Occipital lobe (tissue), 2 donors: ENCODE data around the gene DHFR2. TPM values are rescaled to one million over a fixed set of nuclear protein-coding genes. Genes with fewer than 3 reads are reported as not detected.
"Not testable (repeated sequence)": the region's sequence is repeated elsewhere in the genome, so short reads cannot be mapped to it uniquely, and the experiment has no call there.

Experiments
- DNase-seq: peaks from one replicate; lab custom pipeline; 2025; lab: John Stamatoyannopoulos, UW
- total RNA-seq: library from RNA; depleted of rRNA; stranded (reverse); fragments of >200 nt; gene quantifications from one replicate; pipeline ENCODE4 v1.2.3, GENCODE V29; 2014

DHFR2 gene
- total RNA-seq, 1 donor from 2014 or later, result 14.0 TPM

- no peak for DNase-seq
These were observed 3.2 kb upstream of the DHFR2 start for GRCh38 chr3:94065819-94066480.

- DNase-seq, result no peak
These were observed 2.4 kb upstream of the DHFR2 start for GRCh38 chr3:94065122-94065521.

DNA sequence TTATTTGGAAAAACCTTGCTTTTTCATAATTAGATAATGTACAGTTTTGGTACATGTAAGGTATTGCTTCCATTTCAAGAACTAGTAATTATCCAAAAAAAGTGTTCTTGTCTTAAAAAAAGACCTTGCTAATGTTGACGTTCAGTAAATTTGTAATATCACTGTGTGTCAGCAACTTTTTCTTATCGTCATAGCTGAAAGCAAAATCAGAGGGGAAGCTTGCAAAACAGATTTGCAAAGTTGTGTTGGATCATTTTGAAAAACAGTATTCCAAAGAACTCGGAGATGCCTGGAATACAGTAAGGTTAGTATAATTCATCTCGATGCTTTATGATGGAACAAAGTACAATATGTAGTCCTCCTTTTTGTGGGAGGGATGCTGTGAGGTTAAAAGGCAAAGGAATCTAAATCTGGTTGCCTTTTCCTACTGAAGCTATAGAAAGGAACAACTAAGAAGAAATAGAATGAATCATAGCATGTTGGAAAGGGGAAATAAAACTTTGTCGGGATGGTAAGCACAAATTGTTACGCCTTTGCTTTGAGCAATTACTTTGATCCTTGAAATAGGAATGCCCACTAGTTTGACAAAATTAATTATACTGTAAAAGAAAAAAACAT is 1.6 kb upstream of the DHFR2 start:
- no peak for DNase-seq

DNA sequence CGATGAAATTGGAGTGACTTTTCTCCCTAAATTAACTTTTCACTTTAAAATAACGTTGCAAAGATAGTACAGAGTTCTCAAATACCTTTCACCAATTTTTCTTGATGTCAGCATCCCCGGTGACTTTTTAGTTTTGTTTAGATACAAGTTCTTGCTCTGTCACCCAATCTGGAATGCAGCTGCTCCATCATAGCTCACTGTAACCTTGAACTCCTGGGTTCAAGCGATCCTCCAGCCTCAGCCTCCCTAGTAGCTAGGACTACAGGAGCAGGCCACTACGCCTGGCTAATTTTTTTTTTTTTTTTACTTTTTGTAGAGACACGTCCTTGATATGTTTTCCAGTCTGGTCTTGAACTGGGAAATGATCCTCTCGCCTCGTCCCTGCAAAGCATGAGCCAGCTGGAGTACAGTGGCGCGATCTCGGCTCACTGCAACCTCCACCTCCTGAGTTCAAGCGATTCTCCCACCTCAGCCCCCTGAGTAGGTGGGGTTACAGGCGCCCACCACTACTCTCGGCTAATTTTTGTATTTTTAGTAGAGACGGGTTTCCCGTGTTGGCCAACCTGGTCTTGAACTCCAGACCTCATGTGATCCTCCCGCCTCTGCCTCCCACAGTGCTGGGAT is 892 bp upstream of the DHFR2 start:
- no peak for DNase-seq

DNA sequence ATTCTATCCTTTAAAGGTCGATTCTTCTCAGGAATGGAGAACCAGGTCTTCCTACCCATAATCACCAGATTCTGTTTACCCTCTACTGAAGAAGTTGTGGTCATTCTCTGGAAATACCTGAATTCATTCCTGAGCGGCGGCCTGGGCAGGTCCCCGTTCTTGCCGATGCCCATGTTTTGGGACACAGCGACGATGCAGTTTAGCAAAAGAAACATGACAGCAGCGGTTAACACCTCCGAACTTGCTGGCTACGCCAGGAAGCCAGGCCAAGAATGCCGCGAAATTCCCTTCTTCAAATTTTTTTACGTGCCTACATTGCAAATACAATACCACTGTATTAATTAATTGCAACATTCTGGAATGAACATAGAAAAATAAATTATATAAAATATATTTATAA is 1.4 kb downstream of the DHFR2 start:
- no peak for DNase-seq

DNA sequence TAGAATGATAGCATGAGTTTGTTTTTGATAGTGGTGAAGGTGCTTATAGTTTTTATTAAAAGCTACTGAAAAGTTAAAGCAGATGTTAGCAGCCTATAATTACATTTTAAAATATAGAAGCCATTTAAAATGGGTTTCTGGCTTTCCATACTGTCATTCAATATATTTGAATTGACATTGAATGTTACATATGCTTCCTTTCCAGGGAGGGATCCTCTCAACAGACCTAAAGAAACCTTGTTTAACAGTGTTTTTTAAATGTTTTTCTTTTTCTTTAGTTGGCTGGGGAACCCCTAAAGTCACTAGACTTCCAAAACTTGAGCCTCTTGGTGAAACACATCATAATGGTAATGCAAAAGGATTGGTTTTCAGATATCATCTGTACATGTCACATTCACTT is 12.2 kb downstream of the DHFR2 start:
- no peak for DNase-seq

DNA sequence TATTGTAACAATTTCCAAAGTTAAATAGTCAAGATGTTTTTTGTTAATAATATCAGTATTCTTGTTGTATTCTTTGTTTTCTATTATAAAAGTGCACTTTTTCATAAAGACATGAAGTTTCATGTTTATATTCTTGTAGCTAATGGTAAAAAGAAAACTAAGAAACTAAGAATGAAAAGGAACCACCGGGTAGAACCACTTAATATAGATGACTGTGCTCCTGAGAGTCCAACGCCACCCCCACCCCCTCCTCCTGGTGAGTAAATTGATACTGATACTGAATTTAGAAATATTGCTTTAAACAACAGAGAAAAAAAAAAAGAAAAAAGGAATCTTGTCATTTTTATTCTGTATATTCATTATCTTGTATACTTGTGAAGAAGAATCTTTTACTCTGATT is 13.4 kb downstream of the DHFR2 start:
- no peak for DNase-seq

DNA sequence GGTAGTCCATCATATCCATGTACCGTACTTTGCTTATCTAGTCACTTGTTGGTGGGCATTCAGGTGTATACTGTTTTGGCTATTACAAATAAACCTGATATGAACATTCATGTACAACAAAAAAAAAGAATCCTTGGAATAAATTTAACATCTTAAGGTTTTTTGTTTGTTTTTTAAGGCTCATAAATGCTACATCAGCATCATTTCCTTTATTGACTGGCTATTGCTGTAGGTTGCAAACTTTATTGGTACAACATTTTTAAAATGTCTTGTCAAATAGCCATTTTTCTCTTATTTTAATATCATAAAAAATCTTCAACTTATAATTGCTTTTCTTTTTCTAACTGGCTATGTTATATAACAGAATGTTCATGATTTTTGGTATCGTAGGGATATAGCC is 16.2 kb downstream of the DHFR2 start:
- no peak for DNase-seq

DNA sequence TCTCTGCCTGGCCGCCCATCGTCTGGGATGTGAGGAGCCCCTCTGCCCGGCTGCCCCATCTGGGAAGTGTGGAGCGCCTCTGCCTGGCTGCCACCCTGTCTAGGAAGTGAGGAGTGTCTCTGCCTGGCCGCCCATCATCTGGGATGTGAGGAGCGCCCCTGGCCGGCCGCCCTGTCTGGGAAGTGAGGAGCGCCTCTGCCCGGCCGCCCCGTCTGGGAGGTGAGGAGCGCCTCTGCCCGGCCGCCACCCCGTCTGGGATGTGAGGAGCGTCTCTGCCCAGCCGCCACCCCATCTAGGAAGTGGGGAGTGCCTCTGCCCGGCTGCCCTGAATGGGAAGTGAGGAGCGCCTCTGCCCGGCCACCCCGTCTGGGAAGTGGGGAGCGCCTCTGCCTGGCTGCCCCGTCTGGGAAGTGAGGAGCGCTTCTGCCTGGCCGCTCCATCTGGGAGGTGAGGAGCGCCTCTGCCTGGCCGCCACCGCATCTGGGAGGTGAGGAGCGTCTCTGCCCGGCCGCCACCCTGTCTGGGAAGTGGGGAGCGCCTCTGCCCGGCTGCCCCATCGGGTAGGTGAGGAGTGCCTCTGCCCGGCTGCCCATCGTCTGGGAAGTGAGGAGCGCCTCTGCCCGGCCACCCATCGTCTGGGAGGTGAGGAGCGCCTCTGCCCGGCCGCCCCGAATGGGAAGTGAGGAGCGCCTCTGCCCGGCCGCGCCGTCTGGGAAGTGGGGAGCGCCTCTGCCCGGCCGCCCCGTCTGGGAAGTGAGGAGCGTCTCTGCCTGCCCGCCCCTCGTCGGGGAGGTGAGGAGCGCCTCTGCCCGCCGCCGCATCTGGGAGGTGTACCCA is 18.4 kb downstream of the DHFR2 start:
- DNase-seq, result not testable (repeated sequence)

- DNase-seq, result no peak
These were observed 19.4 kb downstream of the DHFR2 start for GRCh38 chr3:94043285-94043684.

GRCh38 chr3:94036909-94037507 is 25.7 kb downstream of the DHFR2 start:
- no peak for DNase-seq

DNA sequence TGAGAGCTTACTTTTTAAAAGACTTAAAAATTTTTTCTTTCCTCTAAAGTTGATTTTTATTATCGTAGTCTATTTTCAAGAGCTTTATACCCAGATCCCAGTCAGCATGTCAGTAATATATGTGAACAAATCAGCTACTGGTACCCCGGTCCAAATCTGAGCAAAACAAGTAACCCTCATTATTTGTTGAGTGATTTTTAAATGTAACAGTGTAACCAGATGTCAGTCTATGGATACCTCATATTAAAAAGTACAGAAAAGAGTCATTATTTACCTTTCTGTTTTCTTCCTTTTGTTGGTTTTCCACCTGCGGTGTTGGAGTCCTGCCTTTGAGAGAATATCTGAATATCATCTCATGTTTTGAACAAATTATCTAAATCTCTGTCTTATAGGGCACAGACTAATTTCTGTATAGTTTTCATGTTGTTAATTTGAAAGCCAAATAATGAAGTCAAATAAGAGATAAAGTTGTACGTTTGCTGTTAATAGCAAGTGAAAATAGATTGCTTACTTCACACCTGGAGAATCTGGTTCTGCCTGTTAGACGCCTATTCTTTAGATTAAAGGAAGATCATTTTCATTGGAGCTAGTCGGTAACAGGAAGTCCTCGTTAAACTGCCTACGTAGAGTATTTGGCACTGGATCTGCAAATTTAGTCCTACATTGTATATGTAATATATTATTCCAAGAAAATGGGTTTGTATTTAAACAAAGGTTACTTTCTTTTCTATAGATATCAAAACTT is 34.5 kb downstream of the DHFR2 start, which contains the start of gene STX19:
Gene STX19 (minus strand): TSS at position 505 of the 745 bp plus-strand sequence. CDS start 13,328 bp downstream, outside the sequence.
- DNase-seq, result no peak

- DNase-seq, result no peak
These were observed 36.1 kb downstream of the DHFR2 start for GRCh38 chr3:94026623-94027022.

DNA sequence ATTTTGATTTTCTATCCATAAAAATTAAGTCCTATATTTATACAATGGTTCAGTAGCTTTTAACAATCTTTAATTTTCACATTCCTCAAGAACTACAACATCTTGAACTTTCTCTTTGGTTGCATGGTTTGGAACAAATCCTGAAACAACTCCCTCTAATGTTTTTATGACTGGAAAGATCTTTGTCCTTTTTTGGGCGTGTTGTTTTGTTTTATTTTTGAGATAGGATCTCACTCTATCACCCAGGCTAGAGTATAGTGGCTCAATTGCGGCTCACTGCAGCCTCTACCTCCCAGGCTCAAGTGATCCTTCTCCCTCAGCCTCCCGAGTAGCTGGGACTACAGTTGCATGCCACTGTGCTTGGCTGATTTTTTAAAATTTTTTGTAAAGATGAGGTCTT is 38.3 kb downstream of the DHFR2 start:
- no peak for DNase-seq

GRCh38 chr3:94020293-94020692 is 42.4 kb downstream of the DHFR2 start:
- DNase-seq, result no peak

- no peak for DNase-seq
These were observed 43.1 kb downstream of the DHFR2 start for GRCh38 chr3:94019659-94020058.

- no peak for DNase-seq
These were observed 47.7 kb downstream of the DHFR2 start for GRCh38 chr3:94015025-94015424.

GRCh38 chr3:94012185-94012584 is 50.5 kb downstream of the DHFR2 start:
- DNase-seq, result no peak

DNA sequence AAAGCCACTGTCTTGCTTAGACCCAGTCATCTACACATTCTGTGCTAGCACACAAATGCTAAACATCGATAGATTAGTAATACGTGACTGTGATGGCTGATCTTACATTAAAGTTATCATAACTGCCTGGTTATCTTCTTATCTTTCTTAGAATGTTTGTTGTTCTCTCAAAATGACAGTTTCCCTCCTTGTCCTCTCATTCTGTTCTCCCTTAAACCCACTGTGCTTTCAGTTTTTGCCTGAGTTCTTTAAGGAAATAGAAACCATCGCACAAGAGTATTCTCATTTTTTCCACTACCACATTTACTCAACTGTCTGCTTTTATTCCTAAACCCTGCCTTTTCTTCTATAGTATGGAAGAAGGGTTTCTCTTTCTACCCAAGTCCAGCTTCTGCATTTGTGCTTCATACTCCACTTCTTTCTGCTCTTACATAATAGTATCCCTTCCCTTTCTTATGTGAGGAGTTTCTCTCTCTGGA is 51.4 kb downstream of the DHFR2 start:
- no peak for DNase-seq

DNA sequence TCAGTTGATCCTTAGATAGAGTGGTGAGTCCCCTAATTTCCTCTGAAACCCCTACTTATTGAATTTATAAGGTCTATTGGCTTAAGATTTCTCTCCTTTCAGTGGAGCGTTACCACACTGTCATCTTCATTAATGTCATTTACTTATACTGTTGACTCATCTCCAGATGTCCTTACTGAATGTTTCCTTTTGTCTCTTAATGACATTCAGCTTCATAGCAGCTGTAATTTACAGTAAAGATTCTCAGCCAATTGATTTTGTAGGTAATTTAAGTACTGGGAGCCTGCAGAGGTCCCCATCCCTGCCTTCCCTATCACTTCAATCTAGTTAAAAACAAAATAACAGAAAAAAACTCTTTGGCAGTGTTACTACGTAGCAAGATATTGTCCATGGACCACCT is 53.1 kb downstream of the DHFR2 start:
- DNase-seq, result no peak

DNA sequence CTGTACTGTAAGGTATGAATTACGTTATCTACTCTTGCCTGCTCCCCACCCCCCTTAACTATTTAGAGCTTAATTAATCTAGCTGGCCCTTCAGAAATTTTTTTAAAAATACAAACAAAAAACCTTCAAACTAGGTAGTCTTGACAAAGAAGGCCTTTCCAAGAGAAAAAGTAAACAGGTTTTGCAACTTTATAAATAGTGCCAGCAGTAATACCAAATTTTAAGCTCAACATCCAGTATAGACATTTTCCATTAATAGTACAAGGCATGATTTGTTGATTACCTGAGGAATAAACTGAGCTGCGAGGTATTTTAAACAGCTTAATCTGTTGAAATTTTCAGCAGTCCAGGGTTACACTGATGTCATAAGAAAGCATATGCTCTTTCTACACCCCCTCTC is 54.5 kb downstream of the DHFR2 start:
- no peak for DNase-seq
